PC-3 (cell line): ENCODE measurements around the gene DNM3. TPM values are rescaled to one million over a fixed set of nuclear protein-coding genes. Genes with fewer than 3 reads are reported as not detected.

Experiments
- ATAC-seq: fragments of 200-7000 bp; cut with Tn5 transposase; 2 replicates; pipeline ENCODE4 v1.9.1; 2020; ENCODE audit warnings: mild to moderate bottlenecking, moderate library complexity
- BruUV-seq: library from RNA; stranded (reverse); fragments of 400-500 nt; replicated peaks from 2 replicates; lab custom pipeline; 2021; lab: Mats Ljungman, UMichigan
- CTCF ChIA-PET: fragments of 300-600 bp; sonication (Branson Sonifier 250); formaldehyde crosslinking; loops from one replicate; lab custom pipeline; 2022; ENCODE audit warnings: antibody characterized with exemption; lab: Charles Lee
- POLR2A ChIA-PET: fragments of 300-600 bp; sonication (Branson Sonifier 250); formaldehyde crosslinking; loops from one replicate; lab custom pipeline; 2022; ENCODE audit warnings: antibody characterized with exemption; ENCODE audit not compliant: unreplicated experiment; lab: Charles Lee
- DNase-seq: peaks from one replicate; pipeline ENCODE4 v3.0.0-alpha.2; 2015
- H2AFZ ChIP-seq: fragments of 300-600 bp; sonication (generic); 2 replicates; pipeline ENCODE4 v1.6.0; 2016; ENCODE audit warnings: antibody characterized with exemption, low read length
- H3F3A ChIP-seq: fragments of 300-600 bp; sonication (generic); one replicate; pipeline ENCODE4 v1.6.0; 2017; ENCODE audit warnings: antibody characterized with exemption, low read length, control low read depth, mild to moderate bottlenecking; ENCODE audit not compliant: unreplicated experiment
- H3K27ac ChIP-seq: fragments of 300-600 bp; sonication (generic); 2 replicates; pipeline ENCODE4 v1.5.1; 2016; ENCODE audit warnings: mild to moderate bottlenecking, low read length
- H3K27me3 ChIP-seq: fragments of 300-600 bp; sonication (generic); 2 replicates; pipeline ENCODE4 v1.6.1; 2016; ENCODE audit warnings: low read length, mixed read lengths
- H3K36me3 ChIP-seq: fragments of 300-600 bp; sonication (generic); 2 replicates; pipeline ENCODE4 v1.6.1; 2016; ENCODE audit warnings: low read depth, mixed run types, low read length, mixed read lengths
- H3K4me1 ChIP-seq: fragments of 300-600 bp; sonication (generic); 2 replicates; pipeline ENCODE4 v1.5.1; 2016; ENCODE audit warnings: low read length; ENCODE audit not compliant: insufficient read depth
- H3K4me2 ChIP-seq: fragments of 300-600 bp; sonication (generic); 2 replicates; pipeline ENCODE4 v1.6.0; 2016; ENCODE audit warnings: low read length
- H3K4me3 ChIP-seq: fragments of 300-600 bp; sonication (generic); 2 replicates; pipeline ENCODE4 v1.5.1; 2016; ENCODE audit warnings: mild to moderate bottlenecking, low read length, mixed read lengths
- H3K79me2 ChIP-seq: fragments of 300-600 bp; sonication (generic); 2 replicates; pipeline ENCODE4 v1.6.1; 2017; ENCODE audit warnings: low read length, mixed read lengths
- H3K9ac ChIP-seq: fragments of 300-600 bp; sonication (generic); 2 replicates; pipeline ENCODE4 v1.6.0; 2016; ENCODE audit warnings: mild to moderate bottlenecking, low read length
- H3K9me2 ChIP-seq: fragments of 300-600 bp; sonication (generic); replicated peaks from 2 replicates; pipeline ENCODE4 v1.6.1; 2016; ENCODE audit warnings: mixed run types, low read length, mixed read lengths
- H3K9me3 ChIP-seq: fragments of 300-600 bp; sonication (generic); 2 replicates; pipeline ENCODE4 v1.6.1; 2016; ENCODE audit warnings: low read length, mixed read lengths
- H4K20me1 ChIP-seq: fragments of 300-600 bp; sonication (generic); 2 replicates; pipeline ENCODE4 v1.6.1; 2016; ENCODE audit warnings: low read length, mixed read lengths
- CTCF ChIP-seq: fragments of 300-600 bp; sonication (generic); conservative IDR thresholded peaks from 2 replicates; pipeline ENCODE4 v1.5.1; 2017; ENCODE audit warnings: antibody characterized with exemption, low read depth, mild to moderate bottlenecking, low read length
- EZH2 ChIP-seq: fragments of 300-600 bp; sonication (generic); IDR thresholded peaks from one replicate; pipeline ENCODE4 v1.6.1; 2017; ENCODE audit warnings: antibody characterized with exemption, mild to moderate bottlenecking, low read length; ENCODE audit not compliant: unreplicated experiment
- EZH2phosphoT487 ChIP-seq: fragments of 300-600 bp; sonication (generic); IDR thresholded peaks from 2 replicates; pipeline ENCODE4 v1.6.1; 2018; ENCODE audit warnings: mild to moderate bottlenecking, antibody characterized with exemption, low read length, borderline replicate concordance
- intact Hi-C: fragments of 100-400 bp; cut with micrococcal nuclease; formaldehyde crosslinking; loops from 2 replicates; pipeline ENCODE4 v1.9.0; 2023
- total RNA-seq: library from RNA; depleted of rRNA; stranded (reverse); fragments of >200 nt; gene quantifications from 2 replicates; pipeline ENCODE4 v1.2.3, GENCODE V29; 2014

Gene DNM3
- total RNA-seq, 1 experiment from 2014 or later, result 0.98 TPM

- H3K4me1 ChIP-seq, result no peaks in the 10 kb centered on the region
- no peaks in the 10 kb centered on the region for H3K9me2 ChIP-seq
- intact Hi-C loops, result loop anchor here (2.0 to 5.0 kb wide), 3 partner anchors 50 to 628 kb away; no protein-coding TSS in a partner anchor
- H3K4me3 ChIP-seq, result no peak overlapping the region
- no peaks in the 10 kb centered on the region for H4K20me1 ChIP-seq
- DNase-seq (peak; percentile 45), ATAC-seq (peak; percentile 59)
- no TSS peak for BruUV-seq
- H3K9me3 ChIP-seq, result no peaks in the 10 kb centered on the region
- no peak overlapping the region for H2AFZ ChIP-seq
- POLR2A ChIA-PET, result interaction anchor here (0.5 kb wide), 1 partner anchor 186 kb away, joined by 7 read pairs; no protein-coding TSS in a partner anchor
- peaks cover 3% of the 10 kb centered on the region for H3K79me2 ChIP-seq
- H3K27me3 ChIP-seq, result no peaks in the 10 kb centered on the region
- CTCF ChIA-PET, result interaction anchor here (0.5 to 4.0 kb wide), 16 partner anchors 15 to 644 kb away, joined by 3 to 151 read pairs (median 3); partner anchors contain the start of gene METTL13
- H3K4me2 ChIP-seq, result no peak overlapping the region
- H3F3A ChIP-seq, result no peaks in the 10 kb centered on the region
- H3K36me3 ChIP-seq, result peaks cover 26% of the 10 kb centered on the region
- TF ChIP-seq CTCF (peak; percentile 45), EZH2 (no peak)
- H3K27ac ChIP-seq, result no peak overlapping the region
- H3K9ac ChIP-seq, result no peak overlapping the region
Measured at GRCh38 chr1:171800342-171800741, 41.0 kb upstream of the DNM3 start.

- ATAC-seq, result peak; percentile 44
Measured at GRCh38 chr1:171800851-171801250, 40.4 kb upstream of the DNM3 start.

GRCh38 chr1:171801487-171801891 is 39.8 kb upstream of the DNM3 start:
- BruUV-seq, result no TSS peak
- Histone ChIP-seq H3K9me3 (no peaks in the 10 kb centered on the region), H3K27ac (no peak overlapping the region), H2AFZ (0 out of 2 replicates have a peak overlapping the region, but pooled peaks have one; percentile 9), H3K27me3 (no peaks in the 10 kb centered on the region), H3K79me2 (no peaks in the 10 kb centered on the region), H3F3A (no peaks in the 10 kb centered on the region), H3K9ac (no peak overlapping the region), H3K36me3 (peaks cover 16% of the 10 kb centered on the region), H3K9me2 (no peaks in the 10 kb centered on the region), H3K4me3 (no peak overlapping the region), H3K4me2 (no peak overlapping the region), H4K20me1 (no peaks in the 10 kb centered on the region), H3K4me1 (no peaks in the 10 kb centered on the region)
- intact Hi-C loops, result loop anchor here (1.0 to 5.0 kb wide), 5 partner anchors 49 to 627 kb away; no protein-coding TSS in a partner anchor
- DNase-seq (peak; percentile 88), ATAC-seq (peak; percentile 74)
- CTCF ChIA-PET, result interaction anchor here (0.5 to 4.0 kb wide), 11 partner anchors 11 to 598 kb away, joined by 3 to 151 read pairs (median 5); partner anchors contain the start of gene METTL13
- POLR2A ChIA-PET, result interaction anchor here (0.7 kb wide), 1 partner anchor 19 kb away, joined by 3 read pairs; no protein-coding TSS in a partner anchor
- no peak for TF ChIP-seq EZH2phosphoT487
- no peak for TF ChIP-seq EZH2
- TF ChIP-seq CTCF, result peak; percentile 99

More at GRCh38 chr1:171800851-171801250, 40.4 kb upstream of the DNM3 start:
- no peaks in the 10 kb centered on the region for H3K79me2 ChIP-seq
- H3F3A ChIP-seq, result no peaks in the 10 kb centered on the region
- intact Hi-C loops, result loop anchor here (1.0 to 5.0 kb wide), 5 partner anchors 50 to 628 kb away; no protein-coding TSS in a partner anchor
- no peaks in the 10 kb centered on the region for H3K9me3 ChIP-seq
- no TSS peak for BruUV-seq
- H3K4me2 ChIP-seq, result no peak overlapping the region
- H3K9ac ChIP-seq, result no peak overlapping the region
- no peak for DNase-seq
- H3K9me2 ChIP-seq, result no peaks in the 10 kb centered on the region
- H4K20me1 ChIP-seq, result no peaks in the 10 kb centered on the region
- no peak overlapping the region for H2AFZ ChIP-seq
- ChIA-PET CTCF (interaction anchor here (0.5 to 4.0 kb wide), 16 partner anchors 16 to 612 kb away, joined by 3 to 151 read pairs (median 4); partner anchors contain the start of gene METTL13), POLR2A (interaction anchor here (0.7 kb wide), 1 partner anchor 19 kb away, joined by 3 read pairs; no protein-coding TSS in a partner anchor)
- peaks cover 22% of the 10 kb centered on the region for H3K36me3 ChIP-seq
- H3K4me3 ChIP-seq, result no peak overlapping the region
- H3K27me3 ChIP-seq, result no peaks in the 10 kb centered on the region
- no peak for TF ChIP-seq EZH2
- H3K4me1 ChIP-seq, result no peaks in the 10 kb centered on the region
- no peak overlapping the region for H3K27ac ChIP-seq
